HG03354 (cell line): ENCODE results near the gene TFDP1.

Experiments
- ATAC-seq: cut with Tn5 transposase; IDR thresholded peaks from one replicate; pipeline ENCODE4 v1.9.1; 2021; ENCODE audit warnings: mild to moderate bottlenecking; ENCODE audit not compliant: unreplicated experiment, poor library complexity, severe bottlenecking

TFDP1 gene

DNA sequence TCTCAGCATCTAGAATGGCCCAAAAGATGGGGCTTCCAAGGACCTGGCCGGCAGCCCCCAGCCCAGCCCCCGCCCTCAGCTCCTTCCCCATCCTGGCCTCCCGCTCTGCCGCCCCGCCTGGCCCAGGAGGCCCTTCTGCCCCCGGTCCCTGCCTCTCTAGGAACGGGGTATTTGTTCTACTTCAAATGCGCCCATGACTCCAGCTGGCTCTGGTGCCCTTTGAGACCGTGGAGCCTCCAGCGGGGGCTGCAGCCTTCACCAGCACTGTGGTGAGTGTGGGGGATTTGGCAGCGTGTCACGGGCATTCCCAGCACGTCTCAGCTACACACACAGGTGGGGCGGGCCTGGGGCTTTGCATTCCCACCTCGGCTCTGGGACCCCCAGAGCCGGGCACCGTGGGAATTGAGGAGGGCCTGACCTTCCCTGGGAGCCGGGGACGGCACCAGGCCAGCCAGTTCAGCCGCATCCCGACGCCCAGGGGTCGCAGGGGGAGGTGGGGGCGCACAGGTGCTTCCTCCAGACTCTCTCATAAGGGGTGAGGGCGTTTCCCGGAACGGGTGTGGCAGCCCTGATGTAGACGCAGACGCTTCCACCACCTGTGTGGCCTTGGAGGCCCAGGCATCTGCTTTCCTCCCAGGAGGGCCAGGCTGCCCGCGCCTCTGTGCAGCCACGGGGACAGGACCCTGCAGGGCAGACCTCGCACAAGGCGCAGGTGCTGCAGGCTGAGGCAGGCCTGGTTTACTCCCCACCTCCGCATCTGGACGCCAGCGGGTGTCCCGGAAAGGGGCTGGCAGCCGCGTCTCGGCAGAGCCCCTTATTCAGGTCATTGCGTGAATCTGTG, 72.5 kb downstream of the TFDP1 start:
- ATAC-seq, result no peak

DNA sequence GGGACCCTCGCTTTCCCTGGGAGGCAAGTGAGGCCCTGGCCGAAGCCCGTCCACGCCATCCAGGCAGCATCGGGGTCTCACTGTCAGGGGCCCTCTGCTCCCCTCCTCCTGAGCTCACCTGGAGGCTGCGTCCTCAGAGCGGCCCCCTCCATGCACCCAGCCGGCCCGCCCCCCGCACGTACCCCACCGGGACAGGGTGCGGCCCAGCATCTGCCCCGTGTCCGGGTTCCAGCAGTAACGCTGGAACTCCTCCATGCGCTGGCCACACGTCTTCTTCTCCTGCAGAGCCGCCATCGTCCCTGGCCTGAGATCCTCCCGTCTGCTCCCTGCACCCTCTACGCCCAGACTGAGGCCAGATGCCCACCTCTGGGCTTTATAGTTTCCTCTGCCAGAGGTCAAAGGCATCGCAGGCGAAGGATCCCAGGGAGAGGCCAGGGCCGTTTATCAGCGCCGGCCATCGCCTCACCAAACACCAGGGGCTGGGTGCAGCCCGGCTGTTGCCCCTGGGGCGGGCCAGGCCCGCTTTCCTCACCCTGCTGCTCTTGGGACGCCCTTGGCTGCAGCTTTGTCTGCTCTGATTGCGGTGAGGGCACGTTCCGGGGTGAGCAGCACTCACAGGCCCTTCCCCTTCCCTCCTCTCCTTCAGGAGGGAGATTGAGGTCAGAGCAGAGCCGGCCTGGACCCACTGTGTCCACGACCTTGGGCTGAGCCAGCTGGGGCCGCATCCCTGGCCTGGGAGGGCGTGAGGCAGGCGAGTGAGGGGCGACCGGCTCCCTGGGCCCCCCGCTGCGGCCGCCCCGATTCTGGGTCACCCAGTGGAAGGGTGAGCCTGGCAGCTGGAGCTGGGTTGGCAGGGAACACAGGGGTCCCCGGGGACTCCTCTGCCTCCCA, 73.5 kb downstream of the TFDP1 start, which contains the start of gene ATP4B:
ATP4B (minus strand) TSS at position 348 of the 891 bp plus-strand sequence; CDS start at position 294, 54 bp downstream.
- ATAC-seq, result no peak

DNA sequence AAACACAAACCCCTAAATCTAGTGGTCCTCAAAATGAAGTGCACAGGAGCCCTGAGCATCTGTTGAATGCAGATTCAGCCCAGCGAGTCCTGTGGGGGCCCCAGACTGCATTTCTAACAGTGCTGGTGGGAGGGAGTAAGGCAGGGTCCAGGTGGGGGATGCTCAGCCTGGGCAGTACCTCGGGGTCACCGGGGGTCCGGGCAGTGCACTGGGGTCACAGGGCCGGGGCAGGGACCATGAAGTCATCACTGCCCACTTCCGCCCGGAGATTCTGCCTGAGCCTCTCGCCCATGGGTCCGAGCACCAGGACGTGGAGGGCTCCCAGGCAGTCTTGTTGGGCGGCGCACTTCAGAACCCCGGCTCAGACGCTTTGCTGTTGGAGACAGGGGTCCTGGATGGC, 74.3 kb downstream of the TFDP1 start:
- no peak for ATAC-seq

DNA sequence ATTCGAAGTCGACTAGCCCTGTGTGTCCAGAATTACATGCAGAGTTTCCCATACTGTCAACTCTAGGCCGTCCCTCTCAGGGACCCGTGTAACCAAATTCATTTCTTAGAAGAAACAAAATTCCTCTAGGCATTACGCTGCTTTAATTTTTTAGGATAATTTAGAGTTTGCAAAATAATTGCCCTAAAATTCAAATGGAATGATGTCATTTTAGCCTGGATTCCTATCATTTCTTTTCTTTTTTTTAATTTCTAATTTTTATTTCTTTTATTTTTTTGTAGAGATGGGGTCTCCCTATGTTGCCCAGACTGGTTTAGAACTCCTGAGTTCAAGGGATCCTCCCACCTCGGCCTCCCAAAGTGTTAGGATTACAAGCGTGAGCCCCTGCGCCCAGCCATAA, 74.8 kb downstream of the TFDP1 start:
- ATAC-seq, result no peak

DNA sequence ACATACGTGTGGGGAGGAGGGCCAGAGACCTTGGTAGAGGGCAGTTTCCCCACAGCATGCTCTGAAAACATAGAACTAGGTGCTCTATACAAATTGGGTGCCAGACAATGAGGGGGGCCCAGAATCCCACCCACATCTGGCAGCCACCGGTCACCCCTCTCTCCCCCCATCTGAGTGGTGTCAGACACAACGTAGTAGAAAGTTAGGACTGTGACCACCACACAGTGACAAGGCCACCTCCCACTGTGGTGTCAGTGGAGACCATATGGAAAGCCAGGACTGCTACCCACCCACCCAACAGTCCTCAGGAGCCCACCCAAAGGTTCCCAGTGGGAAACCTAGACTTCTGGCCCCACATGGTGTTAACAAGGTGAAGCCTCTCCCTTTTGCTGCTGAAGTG, 75.5 kb downstream of the TFDP1 start:
- no peak for ATAC-seq

DNA sequence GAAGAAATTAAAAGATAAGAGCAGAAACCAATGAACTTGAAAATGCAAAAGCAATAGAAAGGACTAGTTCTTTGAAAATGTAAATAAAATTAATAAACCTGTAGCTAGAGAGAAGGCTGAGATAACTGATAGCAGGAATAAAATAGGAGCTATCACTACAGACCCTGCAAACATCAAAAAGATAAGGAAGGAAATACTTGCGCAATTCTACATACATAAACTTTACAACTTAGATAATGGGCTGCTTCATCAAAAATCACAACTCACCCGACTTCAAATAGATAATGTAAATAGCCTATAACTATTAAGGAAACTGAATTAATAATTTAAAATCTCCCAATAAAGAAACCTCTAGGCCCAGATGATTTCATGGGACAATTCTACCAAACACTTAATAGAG, 77.0 kb downstream of the TFDP1 start:
- ATAC-seq, result no peak

DNA sequence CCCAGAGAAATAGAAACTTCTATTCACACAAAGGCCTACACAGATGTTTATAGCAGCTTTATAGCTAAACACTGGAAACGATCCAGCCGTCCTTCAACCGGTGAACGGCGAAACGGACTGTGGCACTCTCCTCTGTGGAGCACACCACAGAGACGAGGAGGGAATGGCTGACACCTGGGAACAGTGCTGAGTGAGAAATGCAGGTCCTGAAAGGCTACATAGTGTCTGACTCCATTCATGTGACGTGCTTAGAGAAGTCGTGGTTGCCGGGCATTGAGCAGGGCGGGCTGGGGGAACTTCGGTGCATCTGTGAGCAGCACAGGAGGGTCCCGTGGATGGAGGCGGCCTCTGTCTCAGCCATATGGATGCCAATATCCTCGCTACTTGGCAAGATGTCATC, 79.4 kb downstream of the TFDP1 start:
- ATAC-seq, result no peak

DNA sequence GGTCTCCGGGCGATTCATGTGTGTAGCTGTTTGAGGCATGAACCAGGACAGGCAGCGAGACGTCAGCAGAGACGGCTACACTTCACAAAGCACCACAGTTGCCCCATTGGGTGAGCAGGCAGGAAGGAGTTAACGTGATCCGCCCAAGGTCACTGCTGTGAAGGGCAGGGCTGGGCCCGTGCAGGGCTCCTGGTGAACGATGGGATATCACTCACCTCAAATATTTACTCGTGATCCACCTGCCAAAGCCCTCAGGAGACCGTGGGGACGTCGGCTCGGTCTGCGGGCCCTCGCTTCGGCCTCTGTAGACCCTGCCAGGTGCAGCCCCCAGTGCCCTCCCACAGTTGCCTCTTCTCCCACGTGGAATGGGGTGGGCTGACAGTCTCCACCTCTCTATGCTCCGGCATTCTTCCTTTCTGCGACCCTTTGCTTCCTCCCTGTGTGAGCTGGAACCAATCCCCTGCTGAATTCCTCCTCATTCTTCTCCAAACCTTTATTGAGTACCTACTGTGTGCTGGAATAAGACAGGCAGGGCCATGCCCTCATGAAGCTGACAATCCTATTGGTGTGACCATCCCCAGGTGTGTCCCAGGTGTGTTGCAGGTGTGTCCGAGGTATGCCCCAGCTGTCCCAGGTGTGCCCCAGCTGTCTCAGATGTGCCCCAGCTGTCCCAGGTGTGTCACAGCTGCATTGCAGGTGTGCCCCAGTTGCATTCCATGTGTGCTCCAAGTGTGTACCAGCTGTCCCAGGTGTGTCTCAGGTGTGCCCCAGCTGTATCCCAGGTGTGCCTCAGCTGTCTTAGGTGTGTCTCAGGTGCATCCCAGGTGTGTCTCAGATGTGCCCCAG, 80.4 kb downstream of the TFDP1 start:
- ATAC-seq, result no peak

DNA sequence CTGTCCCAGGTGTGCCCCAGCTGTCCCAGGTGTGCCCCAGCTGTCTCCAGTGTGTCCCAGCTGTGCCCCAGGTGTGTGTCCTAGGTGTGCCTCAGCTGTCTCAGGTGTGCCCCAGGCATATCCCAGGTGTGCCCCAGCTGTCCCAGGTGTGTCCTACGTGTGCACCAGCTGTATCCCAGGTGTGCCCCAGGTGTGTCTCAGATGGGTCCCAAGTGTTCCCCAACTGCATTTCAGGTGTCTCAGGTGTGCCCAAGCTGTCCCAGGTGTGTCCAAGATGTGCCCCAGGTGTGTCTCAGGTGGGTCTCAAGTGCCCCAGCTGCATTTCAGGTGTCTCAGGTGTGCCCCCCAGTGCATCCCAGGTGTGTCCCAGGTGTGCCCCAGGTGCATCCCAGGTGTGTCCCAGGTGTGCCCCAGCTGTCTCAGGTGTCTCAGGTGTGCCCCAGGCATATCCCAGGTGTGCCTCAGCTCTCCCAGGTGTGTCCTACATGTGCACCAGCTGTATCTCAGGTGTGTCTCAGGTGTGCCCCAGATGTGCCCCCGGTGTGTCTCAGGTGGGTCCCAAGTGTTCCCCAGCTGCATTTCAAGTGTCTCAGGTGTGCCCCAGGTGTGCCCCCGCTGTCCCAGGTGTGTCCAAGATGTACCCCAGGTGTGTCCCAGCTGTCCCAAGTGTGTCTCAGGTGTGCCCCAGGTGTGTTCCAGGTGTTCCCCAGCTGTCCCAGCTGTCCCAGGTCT, 81.2 kb downstream of the TFDP1 start:
- no peak for ATAC-seq

DNA sequence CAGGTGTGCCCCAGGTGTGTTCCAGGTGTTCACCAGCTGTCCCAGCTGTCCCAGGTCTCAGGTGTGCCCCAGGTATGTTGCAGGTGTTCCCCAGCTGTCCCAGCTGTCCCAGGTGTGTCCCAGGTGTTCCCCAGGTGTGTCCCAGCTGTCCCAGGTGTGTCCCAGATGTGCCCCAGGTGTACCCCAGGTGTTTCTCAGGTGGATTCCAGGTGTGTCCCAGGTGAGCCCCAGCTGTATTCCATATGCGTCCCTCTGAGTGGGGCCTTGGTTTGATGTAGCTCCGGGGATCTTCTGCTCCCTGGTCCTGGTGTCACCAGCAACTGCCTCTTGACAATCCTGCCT, 81.7 kb downstream of the TFDP1 start:
- ATAC-seq, result no peak

DNA sequence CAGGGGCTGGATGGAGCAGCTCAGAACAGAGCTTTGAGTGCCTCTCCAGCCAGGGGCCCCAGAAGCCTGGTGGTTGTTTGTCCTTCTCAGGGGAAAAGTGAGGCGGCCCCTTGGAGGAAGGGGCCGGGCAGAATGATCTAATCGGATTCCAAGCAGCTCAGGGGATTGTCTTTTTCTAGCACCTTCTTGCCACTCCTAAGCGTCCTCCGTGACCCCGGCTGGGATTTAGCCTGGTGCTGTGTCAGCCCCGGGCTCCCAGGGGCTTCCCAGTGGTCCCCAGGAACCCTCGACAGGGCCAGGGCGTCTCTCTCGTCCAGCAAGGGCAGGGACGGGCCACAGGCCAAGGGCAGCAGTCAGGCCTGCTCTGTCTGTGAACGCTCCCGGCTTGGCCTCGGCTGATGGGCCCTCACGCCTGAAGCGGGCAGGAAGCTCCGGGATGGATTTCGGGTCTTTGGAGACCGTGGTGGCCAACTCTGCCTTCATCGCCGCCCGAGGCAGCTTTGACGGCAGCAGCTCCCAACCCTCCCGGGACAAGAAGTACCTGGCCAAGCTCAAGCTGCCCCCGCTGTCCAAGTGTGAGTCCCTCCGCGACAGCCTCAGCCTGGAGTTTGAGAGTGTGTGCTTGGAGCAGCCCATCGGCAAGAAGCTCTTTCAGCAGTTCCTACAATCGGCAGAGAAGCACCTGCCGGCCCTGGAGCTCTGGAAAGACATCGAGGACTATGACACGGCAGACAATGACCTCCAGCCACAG, 82.6 kb downstream of the TFDP1 start, which contains the start of gene GRK1:
GRK1 (plus strand) TSS at position 269 of the 751 bp plus-strand sequence; CDS start at position 437, 168 bp downstream.
- no peak for ATAC-seq

DNA sequence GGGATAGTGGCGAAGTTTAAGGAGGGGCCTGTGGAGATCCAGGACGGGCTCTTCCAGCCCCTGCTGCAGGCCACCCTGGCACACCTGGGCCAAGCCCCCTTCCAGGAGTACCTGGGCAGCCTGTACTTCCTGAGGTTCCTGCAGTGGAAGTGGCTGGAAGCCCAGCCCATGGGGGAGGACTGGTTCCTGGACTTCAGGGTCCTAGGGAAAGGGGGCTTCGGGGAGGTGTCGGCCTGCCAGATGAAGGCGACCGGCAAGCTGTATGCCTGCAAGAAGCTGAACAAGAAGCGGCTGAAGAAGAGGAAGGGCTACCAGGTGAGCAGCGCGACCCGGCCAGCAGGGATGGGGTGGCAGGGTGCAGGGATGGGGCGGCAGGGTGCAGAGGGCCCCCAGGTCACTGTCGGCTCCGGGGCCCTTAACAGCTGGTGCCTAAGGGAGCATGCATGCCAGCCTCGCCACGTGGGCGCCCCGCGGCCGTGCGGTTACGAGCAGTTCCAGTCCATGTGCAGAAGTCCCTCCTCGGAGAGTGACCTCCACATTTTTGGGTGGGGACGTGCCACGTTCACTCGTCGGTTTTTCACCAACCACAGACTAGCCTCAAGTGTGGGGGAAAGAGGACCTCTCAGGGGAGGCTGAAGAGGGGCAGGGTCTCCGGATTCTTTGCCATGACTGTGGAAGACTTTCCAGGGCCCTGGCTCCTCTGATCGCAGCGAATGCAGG, 83.4 kb downstream of the TFDP1 start:
- no peak for ATAC-seq

DNA sequence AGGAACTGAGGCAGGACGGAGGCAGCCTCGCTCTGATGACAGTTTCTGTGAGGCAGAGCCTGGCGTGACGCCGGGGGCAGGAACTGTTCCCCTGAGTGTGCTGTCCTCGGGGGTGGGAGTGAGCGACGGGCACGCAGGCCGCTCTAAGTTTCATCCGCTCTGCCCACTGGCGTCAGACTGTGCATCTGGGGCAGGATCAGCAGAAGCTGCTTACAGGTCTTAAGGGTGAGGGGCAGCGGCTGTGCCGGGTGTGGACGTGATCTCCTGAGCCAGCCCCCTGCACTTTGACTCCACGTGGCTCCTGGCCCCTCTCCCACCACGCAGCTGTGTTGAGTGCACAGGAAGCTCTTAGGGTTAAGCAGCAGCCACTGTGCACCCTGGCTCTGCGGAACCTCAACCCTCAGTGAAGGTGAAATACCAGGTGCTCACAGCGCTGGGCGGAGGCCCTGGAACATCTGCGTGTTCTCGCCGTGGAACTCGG, 84.0 kb downstream of the TFDP1 start:
- ATAC-seq, result no peak

DNA sequence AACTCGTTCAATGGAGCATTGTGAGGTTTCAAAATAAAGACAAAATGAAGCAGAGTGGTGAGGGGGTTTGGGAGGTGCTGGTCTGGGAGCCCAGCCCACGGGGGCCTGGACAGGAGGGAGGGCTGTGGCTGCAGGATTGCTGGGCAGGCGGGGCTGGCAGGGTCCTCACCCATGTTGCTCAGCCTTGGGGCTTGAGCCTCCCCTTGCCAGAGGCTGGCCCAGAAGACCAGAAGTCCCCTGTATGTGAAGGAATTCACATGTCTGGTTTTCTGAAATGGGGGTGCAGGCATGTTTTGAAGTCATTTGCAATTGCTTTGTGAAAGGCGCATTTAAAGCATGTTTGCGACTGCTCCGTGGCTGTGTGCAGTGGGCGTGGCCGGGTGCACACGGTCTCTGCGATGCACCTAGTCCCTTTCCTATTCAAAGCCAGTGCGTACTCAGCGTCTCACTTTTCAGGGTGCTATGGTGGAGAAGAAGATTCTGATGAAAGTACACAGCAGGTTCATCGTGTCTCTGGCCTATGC, 84.7 kb downstream of the TFDP1 start:
- no peak for ATAC-seq

DNA sequence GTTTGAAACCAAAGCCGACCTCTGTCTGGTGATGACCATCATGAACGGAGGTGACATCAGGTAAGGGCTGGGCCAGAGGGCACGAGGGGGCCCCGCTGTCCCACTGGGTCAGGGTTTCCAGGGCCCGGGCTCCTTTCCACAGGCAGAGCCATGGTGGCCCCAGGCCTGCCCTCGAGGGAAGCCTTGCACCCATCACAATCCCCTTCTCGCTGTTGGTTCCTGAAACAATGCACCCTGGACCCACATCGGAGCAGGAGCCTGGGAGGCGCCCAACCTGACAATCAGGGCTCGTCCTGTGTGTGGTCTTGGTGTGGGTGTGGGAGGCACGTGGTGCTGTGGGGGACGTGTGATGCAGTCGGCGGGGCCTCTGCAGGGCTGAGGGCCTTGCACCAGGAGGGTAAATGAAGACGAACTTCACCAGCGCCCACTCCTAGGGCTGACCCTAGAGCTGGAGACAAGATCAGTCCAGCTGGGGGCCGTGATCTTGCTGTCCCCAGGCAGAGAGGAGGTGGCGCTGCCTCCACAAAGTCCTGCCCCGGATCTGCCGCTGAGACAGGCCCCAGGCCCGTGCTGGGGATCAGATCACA, 85.3 kb downstream of the TFDP1 start:
- no peak for ATAC-seq

DNA sequence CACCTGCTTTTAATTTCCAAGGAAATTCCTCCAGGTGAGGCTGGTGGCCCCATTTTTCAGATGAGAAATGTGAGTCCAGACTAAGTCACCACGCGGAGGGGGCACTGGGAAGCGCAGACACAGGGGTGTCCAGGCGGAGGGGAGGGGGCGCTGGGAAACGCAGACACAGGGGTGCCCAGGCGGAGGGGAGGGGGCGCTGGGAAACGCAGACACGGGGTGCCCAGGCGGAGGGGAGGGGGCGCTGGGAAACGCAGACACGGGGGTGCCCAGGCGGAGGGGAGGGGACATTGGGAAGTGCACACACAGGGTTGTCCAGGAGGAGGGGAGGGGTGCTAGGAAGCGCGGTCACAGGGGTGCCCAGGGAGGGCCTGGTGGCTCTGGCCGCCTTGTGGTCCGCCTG, 86.0 kb downstream of the TFDP1 start:
- no peak for ATAC-seq
